Stimulated activated CD4-positive, alpha-beta T cell treated with anti-CD3 and anti-CD28 coated beads, Interleukin-4, amount 100 ng/mL, for 24 hours (primary cell): Measurements from ENCODE around the gene ADGRB2.

Source experiments
- DNase-seq: peaks from one replicate; pipeline ENCODE4 v3.0.0-alpha.2; 2020

The ADGRB2 gene

DNA sequence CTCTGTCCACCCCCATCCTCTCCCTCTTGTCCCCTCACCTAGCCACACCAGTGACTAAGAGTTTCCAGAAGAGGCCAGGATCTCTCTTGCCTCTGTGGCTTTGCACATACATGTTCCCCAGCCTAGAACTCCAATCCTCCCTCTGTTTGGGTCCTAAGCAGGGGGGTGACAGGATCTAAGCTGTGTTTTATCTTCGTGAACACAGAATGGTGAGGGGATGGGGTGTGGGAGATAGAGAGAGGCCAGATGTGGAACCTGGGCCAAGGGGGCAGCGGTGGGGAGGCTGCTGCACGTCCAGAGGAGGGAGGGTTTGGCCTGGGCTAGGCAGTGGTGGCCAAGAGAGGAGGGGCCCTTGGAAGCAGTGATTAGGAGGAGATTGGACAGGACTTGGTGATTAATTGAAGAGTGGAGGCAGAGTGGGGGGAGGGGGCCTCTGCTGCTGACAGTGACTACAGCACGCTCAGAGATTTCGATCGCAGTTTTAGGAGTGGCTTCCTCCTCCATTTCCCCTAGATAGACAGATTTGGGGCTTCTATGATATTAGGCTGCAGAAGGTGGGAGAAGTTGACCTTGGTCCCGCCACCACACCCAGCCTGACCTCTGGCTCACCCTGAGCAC lies 17.1 kb upstream of the ADGRB2 start:
- no peak for DNase-seq

DNA sequence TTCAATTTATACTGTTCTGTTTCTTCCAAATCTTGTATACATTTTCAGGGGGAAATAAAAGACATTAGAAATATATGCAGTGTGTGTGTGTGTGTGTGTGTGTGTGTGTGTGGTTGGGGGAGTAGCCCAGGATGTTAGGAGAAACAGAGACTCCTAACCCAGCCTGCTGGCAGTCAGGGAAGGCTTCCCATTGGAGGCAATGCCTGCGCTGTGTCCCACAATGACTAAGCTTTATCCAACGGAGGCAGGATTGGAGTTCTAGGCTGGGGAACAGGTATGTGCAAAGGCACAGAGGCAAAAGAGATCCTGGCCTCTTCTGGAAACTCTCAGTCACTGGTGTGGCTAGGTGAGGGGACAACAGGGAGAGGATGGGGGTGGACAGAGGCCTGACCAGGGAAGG lies 16.5 kb upstream of the ADGRB2 start:
- DNase-seq = no peak

GRCh38 chr1:31779687-31780086 lies 15.5 kb upstream of the ADGRB2 start:
- no peak for DNase-seq

DNA sequence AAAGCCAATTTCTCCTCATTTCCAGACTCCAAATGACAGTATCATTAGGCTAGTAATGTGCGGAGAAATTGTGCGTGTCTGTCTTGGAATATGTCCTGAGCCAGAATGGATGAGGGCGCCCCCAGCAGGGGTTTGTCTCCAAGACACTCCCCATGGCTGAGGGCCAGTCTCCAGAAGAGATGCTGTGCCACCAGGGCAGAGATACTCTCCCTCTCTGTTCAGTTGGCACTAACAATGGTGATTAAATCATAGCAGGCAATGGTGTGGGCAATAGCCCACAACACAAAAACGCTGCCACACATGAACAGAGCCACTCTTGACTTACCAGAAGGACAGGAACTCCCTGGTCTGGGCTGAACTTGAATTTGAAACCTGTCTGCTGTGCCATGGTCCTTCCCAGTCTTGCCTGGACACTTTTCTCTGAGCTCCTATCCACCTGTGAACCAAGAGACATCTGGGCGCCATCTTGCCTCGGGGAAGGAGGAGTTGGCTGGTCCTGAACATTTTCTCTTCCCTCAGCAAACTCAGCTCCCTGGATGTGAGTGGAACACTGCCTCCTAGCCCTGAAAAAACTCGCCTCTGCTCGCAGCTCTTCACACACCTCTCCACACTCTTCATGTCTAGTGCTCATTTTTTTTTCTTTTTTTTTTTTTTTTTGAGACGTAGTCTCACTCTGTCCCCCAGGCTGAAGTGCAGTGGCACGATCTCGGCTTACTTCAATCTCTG lies 14.8 kb upstream of the ADGRB2 start:
- DNase-seq = no peak

GRCh38 chr1:31776516-31776915 lies 12.4 kb upstream of the ADGRB2 start:
- DNase-seq = no peak

- no peak for DNase-seq
These were observed 11.9 kb upstream of the ADGRB2 start for GRCh38 chr1:31776032-31776431.

DNA sequence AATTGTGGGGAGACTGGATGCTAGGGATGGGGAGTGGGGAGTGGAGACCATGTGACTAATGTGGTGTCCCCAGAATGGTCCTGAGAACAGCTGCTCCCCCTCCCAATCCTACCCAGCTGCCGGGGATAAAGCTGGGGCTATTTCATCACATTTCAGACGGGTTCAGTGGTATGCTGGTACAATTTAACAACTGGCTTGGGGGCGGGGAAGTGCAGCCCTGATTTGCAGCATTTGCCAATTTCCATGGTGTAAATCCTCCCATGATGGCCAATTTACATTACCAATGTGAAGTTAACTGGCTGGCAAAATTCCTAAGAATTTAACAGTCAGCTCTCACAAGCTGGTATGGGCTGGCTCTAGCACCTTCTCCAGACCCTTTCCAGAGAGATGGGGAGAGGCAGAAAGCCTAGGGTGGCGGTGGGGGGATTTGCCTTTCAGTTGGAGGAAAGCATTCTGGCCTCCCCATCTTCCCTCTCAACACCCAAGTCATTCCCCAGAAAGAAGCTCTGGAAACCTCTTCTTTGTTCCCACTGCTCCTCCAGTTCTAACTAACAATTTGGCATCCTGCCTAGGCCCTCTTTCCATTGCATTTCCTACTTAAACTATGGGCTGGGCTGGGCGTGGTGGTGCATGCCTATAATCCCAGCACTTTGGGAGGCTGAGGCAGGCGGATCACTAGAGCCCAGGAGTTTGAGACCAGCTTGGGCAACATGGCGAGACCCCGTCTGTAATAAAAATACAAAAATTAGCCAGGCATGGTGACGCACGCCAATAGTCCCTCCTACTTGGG lies 11.3 kb upstream of the ADGRB2 start:
- DNase-seq = no peak

- no peak for DNase-seq
These were observed 10.4 kb upstream of the ADGRB2 start for GRCh38 chr1:31774495-31774894.

- no peak for DNase-seq
These were observed 9.7 kb upstream of the ADGRB2 start for GRCh38 chr1:31773861-31774260.

DNA sequence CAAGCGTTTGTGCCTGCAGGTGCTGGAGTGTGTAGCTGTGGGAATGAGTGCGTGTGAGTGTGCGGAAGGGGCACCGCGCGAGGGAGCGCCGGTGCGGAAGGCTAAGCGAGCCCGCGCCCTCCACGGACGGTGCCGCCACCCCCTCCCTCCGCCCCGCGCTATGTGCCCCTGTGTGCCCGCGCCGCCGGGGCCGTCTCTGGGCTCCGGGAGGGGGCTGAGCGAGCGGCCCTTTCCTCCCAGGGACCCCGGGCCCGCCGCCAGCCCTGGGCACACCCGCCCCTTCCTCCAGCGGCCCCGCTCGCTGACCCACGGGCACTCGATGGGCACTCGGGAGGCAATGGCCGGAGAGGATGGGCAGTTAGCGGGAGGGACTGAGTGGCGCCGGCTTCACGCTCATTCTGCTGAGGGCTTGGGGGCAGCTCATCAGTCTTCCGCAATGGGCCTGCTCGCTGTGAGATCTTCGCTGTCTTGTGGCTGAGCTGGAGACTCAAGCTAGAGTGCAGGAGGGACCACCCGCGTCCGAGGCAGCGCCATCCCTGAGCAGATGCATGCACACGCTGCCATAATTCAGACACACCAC lies 8.6 kb upstream of the ADGRB2 start:
- no peak for DNase-seq

DNA sequence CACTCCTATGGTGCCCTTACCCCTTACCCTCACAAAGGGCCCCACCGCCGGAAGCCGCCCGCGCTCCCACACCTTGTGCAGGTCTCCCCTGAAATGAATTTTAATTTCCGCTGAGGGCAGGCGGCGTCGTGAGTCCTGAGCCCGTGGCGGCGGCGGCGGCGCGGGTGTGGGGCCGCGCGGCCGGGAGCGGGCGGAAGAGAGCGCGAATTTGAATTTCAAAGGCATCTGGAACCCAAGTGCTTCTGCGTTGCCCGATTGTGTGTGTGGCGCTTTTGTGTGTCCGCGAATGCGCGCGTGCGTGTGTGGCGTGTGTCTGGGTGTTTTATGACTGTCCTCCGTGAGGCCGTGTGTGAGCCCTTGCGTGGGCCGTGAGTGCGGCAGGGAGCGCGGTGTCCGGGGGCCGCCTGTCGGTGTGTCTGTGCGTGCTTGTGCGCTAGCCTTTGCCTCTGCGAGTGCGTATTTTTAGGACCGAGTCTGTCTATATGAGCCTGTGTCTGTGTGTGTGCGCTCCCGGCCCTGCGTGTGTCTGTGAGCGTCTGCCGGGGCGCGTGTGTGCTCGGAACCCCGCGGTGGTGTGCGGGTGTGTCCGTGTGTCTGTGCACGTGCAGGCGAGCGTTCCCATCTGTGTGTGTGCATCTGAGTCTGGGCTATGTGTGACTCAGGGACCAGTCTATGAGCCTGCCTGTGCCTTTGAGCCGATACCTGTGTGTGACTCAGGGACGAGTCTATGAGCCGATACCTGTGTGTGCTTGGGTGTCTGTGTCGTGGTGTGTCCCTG lies 7.9 kb upstream of the ADGRB2 start:
- DNase-seq = peak; percentile 65

GRCh38 chr1:31769720-31770390 lies 5.7 kb upstream of the ADGRB2 start:
- no peak for DNase-seq

DNA sequence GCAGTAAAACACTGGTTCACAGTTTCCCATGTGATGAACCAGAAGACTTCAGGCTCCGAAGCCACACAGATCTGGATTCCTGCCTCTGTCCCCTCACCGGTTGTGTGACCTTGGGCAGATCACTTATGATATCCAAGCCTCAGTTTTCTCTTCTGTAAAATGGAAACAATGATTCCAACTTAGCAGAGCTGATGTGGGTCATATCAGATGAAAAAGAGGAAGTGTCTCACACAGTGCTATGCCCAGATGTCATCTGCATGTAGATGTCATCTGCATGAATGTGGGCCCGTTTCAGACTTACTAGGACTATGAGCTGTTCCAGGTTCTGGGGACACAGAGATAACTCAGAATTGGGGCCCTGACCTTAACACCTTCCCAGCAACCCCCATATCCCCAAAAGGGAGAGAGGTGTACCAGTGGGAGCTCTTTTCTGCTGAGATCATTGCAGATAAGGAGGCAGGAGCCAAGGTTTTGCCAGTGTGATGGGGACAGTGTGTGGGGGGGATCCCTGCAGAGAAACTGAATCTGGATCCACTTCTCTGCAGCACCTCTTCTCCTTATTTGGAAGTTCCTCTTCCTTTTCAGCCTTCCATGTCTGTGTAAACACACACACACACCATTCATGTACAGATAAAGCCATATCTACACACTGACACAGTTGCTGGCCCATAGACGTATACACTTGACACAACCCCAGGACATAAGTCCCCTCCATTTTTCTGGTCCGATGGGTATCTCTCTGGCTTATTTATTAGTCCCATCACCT lies 5.0 kb upstream of the ADGRB2 start:
- peak; percentile 37 for DNase-seq

DNA sequence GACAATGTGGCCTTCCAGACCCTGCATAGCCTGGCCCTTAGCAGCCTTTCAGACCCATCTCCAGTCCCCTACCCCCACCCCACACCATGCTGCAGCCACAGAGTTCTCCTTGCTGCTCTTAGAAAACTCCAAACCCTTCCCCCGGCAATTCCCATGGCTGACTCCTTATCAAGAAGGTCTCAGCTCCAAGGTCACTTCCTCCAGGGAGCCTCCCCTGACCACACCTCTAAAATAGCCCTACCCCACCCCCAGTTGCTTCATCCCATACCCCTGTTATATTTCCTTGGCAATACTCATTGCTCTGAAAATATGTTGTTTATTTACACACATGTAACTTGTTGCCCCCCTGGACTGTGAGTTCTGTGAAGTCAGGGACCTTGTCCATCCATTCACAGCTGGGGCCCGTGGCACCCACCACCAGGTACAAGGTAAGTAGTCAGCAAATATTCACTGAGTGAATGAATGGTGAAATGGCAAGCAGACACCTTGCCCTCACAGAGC lies 4.3 kb upstream of the ADGRB2 start:
- no peak for DNase-seq

DNA sequence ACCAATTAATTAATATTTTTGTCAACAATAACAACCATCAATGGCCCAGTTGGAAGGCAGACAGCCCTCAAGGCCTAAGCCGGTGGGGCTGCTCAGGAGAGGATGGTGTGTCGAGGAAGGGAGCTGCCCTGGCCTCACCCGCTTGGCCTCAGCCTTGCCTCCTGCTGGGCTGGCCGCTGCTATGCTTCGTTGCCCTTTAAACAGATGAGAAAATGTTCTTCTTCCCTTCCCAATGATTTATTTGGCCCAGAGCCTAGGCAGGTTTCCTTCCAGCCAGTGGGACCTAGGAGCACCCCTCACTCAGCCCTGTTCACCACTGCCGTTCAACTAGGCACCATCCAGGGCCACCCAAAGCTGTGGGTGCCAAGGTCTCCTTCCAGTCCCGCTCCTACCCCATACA lies 3.1 kb upstream of the ADGRB2 start:
- DNase-seq = no peak

DNA sequence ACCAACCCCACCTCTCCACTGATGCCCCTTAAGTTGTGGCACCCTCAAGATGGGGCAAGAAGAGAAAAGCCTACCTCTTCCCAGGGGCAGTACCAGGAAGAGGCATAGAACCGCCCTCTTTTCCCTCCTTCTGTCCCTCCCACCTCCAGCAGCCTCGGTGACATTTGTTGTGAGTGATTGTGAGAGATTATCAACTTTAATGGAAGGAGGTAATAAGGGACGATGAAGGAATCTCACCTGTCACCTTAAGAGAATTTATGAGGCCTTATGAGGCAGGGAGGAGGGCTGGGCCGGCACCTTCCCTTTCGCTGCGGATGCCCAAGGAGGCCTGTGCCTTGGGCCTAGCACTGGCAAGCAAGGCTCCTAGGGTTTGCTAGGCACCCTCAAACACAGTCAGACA lies 1.4 kb upstream of the ADGRB2 start:
- no peak for DNase-seq

GRCh38 chr1:31765041-31765467 lies 914 bp upstream of the ADGRB2 start:
- no peak for DNase-seq

GRCh38 chr1:31763671-31764311 lies 349 bp downstream of the ADGRB2 start:
- no peak for DNase-seq

DNA sequence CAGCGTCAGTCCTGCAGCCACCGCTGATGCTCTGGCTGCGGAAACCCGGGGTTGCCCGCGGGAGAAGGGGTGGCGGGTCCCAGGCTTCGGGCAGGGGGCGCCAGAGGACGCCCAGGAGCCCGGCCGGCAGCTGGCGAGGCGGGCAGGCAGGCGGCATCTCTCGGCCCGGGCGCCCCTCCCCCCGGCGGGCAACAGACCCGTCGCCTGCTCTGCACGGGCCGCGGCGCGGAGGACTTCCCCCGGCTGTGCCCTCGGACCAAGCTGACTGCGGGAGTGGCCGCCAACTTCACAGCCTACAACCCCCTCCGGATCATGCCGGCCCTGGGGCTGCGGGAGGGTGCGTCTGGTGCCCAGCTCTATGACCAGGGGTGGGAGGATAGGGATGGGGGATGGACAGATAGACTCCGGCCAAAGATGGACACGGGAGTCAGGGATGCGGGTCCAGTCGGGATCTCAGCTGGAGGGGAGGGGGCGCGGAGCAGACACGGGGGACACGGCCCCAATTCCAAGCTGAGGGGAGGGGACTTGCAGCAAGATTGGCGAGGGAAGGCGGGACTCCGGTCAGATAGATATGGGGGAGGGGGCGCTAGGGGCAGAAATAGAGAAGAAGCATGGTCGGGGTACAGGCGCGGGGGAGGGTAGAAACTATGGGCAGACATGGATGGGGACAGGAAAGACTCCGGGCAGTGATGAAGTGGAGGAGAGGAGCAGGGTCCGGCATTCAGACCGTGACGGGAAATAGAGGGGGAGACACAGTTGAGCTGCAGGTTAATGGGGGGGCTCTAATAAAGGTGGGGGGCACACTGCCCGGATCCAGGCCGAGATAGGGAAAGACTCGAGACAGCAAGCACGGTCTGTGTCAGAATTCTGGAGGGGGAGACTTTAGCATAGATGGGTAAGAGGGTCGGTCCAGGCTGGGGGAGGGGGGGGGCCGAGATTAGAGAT lies 1.1 kb downstream of the ADGRB2 start:
- peak; percentile 63 for DNase-seq

DNA sequence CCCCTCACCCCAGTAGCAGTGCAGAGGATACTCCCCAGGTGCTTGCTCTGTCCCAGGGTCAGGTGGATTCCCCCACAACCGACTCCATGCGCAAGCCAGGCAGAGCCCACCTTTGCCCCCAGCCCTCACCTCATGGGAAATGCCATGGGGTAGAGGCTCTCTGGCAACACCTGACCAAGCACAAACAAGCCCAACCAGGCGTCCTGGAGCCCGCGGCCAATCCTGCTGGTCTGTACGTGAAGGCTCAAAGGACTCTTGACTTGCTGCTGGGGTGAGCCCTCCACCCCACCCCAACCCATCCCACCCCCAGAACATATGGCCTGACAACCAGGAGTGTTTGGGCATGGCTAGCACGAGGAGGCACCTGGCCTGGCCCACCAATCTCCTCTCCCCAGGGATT lies 1.8 kb downstream of the ADGRB2 start:
- no peak for DNase-seq
